Measurements from ENCODE around the gene STK38L. TPM values are rescaled to one million over a fixed set of nuclear protein-coding genes. Genes with fewer than 3 reads are reported as not detected.

The STK38L gene
- total RNA-seq, 1 donor from 2014 or later, result 22.2 TPM

DNA sequence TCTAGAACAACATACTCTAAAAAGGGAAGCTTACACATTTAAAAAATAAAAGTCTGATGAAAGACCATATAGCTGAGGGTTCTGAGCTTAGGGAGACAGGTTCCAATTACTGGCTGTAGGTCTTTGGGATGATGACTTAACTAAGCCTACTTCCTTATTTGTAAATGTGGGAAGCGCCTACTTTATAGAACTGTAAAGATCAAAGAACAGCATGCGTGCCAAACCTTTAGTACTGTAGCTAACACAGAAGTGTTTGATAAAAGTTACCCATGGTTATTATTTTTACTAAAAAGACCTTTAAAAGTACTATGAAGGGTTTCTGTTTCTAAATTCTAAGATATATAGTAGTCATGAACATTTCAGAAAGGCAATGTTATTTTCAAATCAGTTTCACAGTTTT is 35.7 kb downstream of the STK38L start:
- no peak for ATAC-seq
- H3K9me3 ChIP-seq, result no peaks in the 10 kb centered on the region
- no peaks in the 10 kb centered on the region for H3K36me3 ChIP-seq
- H3K4me1 ChIP-seq, result peaks cover 9% of the 10 kb centered on the region
- no peak overlapping the region for H3K27ac ChIP-seq
- TF ChIP-seq, protein P1, sequence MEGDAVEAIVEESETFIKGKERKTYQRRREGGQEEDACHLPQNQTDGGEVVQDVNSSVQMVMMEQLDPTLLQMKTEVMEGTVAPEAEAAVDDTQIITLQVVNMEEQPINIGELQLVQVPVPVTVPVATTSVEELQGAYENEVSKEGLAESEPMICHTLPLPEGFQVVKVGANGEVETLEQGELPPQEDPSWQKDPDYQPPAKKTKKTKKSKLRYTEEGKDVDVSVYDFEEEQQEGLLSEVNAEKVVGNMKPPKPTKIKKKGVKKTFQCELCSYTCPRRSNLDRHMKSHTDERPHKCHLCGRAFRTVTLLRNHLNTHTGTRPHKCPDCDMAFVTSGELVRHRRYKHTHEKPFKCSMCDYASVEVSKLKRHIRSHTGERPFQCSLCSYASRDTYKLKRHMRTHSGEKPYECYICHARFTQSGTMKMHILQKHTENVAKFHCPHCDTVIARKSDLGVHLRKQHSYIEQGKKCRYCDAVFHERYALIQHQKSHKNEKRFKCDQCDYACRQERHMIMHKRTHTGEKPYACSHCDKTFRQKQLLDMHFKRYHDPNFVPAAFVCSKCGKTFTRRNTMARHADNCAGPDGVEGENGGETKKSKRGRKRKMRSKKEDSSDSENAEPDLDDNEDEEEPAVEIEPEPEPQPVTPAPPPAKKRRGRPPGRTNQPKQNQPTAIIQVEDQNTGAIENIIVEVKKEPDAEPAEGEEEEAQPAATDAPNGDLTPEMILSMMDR (IDR thresholded peaks at IDR 0.05), result no peak
- intact Hi-C loops (cut with DNase I), result no loop called here
- no peaks in the 10 kb centered on the region for H3K27me3 ChIP-seq (ENCODE audit: low read depth)
- DNase-seq, result no peak
- no peak overlapping the region for H3K4me3 ChIP-seq

DNA sequence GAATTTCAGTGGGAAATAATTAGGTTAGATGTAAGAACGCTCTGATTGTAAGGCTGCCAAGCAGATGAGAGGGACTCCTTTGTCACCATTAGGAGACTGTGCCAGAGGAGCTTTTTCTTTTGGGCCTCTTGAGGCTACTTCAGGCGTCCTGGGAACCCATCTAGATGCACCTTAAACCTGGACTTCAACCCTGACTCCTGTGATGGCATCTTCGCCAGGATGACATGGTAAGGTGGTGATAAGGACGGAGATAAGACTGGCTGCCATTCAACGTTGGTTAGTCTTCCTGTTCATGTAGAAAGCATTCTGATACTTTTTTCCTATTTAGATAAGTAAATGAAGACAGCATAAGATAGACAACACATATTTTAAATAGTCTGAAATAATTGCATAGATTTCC is 36.3 kb downstream of the STK38L start:
- Histone ChIP-seq H3K27ac (no peak overlapping the region), H3K36me3 (no peaks in the 10 kb centered on the region), H3K27me3 (ENCODE audit: low read depth) (no peaks in the 10 kb centered on the region), H3K4me3 (no peak overlapping the region), H3K9me3 (no peaks in the 10 kb centered on the region), H3K4me1 (peaks cover 9% of the 10 kb centered on the region)
- TF ChIP-seq, protein P1 (IDR thresholded peaks at IDR 0.05), result no peak
- intact Hi-C loops (cut with DNase I), result no loop called here
- ATAC-seq (no peak), DNase-seq (no peak)

DNA sequence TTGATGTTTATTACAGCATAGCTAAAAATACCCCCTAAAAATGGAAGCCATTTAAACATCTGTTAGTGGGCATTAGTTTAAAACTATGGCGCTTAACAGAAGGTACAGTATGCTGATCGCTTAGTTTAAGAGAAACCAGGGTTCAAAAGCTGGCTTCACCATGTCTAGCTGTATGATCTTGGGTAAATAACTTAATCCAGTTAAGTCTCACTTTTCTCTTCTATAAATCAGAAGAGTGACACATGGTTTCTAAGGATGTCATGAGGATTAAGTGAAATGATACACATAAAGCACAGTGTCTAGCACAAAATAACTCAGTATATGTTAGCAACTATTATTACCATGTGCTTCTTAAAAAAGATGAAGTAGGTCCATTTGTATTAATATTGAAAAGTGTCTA is 38.7 kb downstream of the STK38L start:
- H3K9me3 ChIP-seq, result no peaks in the 10 kb centered on the region
- TF ChIP-seq, protein P1 (IDR thresholded peaks at IDR 0.05), result no peak
- no peaks in the 10 kb centered on the region for H3K36me3 ChIP-seq
- H3K4me3 ChIP-seq, result no peak overlapping the region
- intact Hi-C loops (cut with DNase I), result no loop called here
- DNase-seq (no peak), ATAC-seq (no peak)
- H3K4me1 ChIP-seq, result peaks cover 9% of the 10 kb centered on the region
- no peak overlapping the region for H3K27ac ChIP-seq
- H3K27me3 ChIP-seq (ENCODE audit: low read depth), result no peaks in the 10 kb centered on the region

GRCh38 chr12:27284021-27284420 is 39.9 kb downstream of the STK38L start:
- intact Hi-C loops (cut with DNase I), result no loop called here
- no peak overlapping the region for H3K27ac ChIP-seq

GRCh38 chr12:27284751-27285150 is 40.7 kb downstream of the STK38L start:
- DNase-seq (no peak), ATAC-seq (no peak)
- H3K36me3 ChIP-seq, result no peaks in the 10 kb centered on the region
- intact Hi-C loops (cut with DNase I), result no loop called here
- TF ChIP-seq, protein P1 (IDR thresholded peaks at IDR 0.05), result no peak
- no peak overlapping the region for H3K4me3 ChIP-seq
- H3K9me3 ChIP-seq, result no peaks in the 10 kb centered on the region
- H3K27me3 ChIP-seq (ENCODE audit: low read depth), result no peaks in the 10 kb centered on the region
- no peak overlapping the region for H3K27ac ChIP-seq
- peaks cover 9% of the 10 kb centered on the region for H3K4me1 ChIP-seq

More at GRCh38 chr12:27284021-27284420, 39.9 kb downstream of the STK38L start:
- no peaks in the 10 kb centered on the region for H3K36me3 ChIP-seq
- H3K27me3 ChIP-seq (ENCODE audit: low read depth), result no peaks in the 10 kb centered on the region
- H3K9me3 ChIP-seq, result no peaks in the 10 kb centered on the region
- TF ChIP-seq, protein P1 (IDR thresholded peaks at IDR 0.05), result no peak
- no peak for DNase-seq
- ATAC-seq, result no peak
- H3K4me1 ChIP-seq, result peaks cover 9% of the 10 kb centered on the region
- H3K4me3 ChIP-seq, result no peak overlapping the region

- no peak for DNase-seq
- no peak for ATAC-seq
- intact Hi-C loops (cut with DNase I), result no loop called here
- Histone ChIP-seq H3K4me1 (peaks cover 9% of the 10 kb centered on the region), H3K36me3 (no peaks in the 10 kb centered on the region), H3K27me3 (ENCODE audit: low read depth) (no peaks in the 10 kb centered on the region), H3K4me3 (no peak overlapping the region), H3K27ac (no peak overlapping the region), H3K9me3 (no peaks in the 10 kb centered on the region)
- TF ChIP-seq, protein P1 (IDR thresholded peaks at IDR 0.05), result no peak
These were observed 41.3 kb downstream of the STK38L start for GRCh38 chr12:27285403-27285802.
